ENCODE data around the gene SMIM28.

SMIM28 gene

DNA sequence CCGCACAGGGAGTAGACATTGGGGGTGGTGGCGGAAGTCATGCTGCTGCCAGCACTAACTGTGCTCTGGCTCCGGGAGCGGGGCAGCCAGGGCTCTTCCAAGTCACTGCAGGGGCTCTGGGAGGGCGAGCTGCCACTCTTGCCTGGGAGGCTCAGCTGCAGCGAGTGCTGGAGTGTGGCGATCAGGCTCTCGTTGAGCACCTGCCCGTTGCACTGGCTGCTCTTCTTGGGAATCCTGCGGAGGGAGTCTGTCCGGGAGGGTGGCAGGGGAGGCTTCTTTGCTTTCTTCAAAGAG is 54.3 kb downstream of the SMIM28 start:
- TF ChIP-seq TAF1 (IDR thresholded peaks at IDR 0.05; ENCODE audit: low read depth, low read length) (no peak), PAX5 (IDR thresholded peaks at IDR 0.05; ENCODE audit: insufficient read depth, low read length, severe bottlenecking) (no peak), POU2F2 (IDR thresholded peaks at IDR 0.05; ENCODE audit: low read depth, low read length) (no peak), POLR2A (IDR thresholded peaks at IDR 0.05; ENCODE audit: low read depth, low read length) (no peak)
- no peak for FAIRE-seq
- no peak for DNase-seq (ENCODE audit: insufficient read length, low spot score)

All from GM12891 (cell line).